ENCODE measurements around the gene ZNF668. TPM values are rescaled to one million over a fixed set of nuclear protein-coding genes. Genes with fewer than 3 reads are reported as not detected.
"Not testable (repeated sequence)": the region's sequence is repeated elsewhere in the genome, so short reads cannot be mapped to it uniquely, and the experiment has no call there.

ZNF668 gene
- polyA plus RNA-seq, 1 experiment: 16.3 TPM

DNA sequence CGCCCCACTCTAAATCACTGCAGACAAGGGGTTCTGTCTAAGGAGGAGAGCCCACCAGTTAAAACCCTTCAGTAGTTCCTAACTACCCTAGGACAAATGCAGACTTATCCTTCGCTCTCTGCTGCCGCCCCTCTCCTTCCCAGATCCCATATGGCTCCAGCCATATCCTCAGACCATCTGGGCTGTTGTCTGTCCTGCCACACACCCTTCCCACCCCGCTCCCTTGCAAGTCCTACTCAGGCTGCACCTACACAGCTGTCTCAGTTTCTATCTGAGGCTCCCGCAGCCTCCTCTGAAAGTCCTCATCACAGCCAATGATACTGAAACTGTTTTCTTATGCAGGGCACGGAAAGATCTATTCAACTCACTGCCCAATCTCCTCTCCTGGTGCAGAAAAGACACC lies 33.4 kb upstream of the ZNF668 start:
- Histone ChIP-seq H3K4me3 (ENCODE audit: low read depth, low read length) (no peak overlapping the region), H3K36me3 (ENCODE audit: control insufficient read depth, insufficient read depth, low read length) (peaks cover 24% of the 10 kb centered on the region), H3K27me3 (ENCODE audit: control insufficient read depth, insufficient read depth, low read length) (no peaks in the 10 kb centered on the region)
- ChIA-PET CTCF (interaction anchor here (0.7 to 0.9 kb wide), 3 partner anchors 34 to 89 kb away, joined by 3 to 4 read pairs (median 3); partner anchors contain the start of genes ZNF646 and ZNF668), POLR2A (interaction anchor here (0.6 kb wide), 1 partner anchor 10 kb away, joined by 3 read pairs; the partner anchor contains the start of gene KAT8)
- TF ChIP-seq, protein P1, sequence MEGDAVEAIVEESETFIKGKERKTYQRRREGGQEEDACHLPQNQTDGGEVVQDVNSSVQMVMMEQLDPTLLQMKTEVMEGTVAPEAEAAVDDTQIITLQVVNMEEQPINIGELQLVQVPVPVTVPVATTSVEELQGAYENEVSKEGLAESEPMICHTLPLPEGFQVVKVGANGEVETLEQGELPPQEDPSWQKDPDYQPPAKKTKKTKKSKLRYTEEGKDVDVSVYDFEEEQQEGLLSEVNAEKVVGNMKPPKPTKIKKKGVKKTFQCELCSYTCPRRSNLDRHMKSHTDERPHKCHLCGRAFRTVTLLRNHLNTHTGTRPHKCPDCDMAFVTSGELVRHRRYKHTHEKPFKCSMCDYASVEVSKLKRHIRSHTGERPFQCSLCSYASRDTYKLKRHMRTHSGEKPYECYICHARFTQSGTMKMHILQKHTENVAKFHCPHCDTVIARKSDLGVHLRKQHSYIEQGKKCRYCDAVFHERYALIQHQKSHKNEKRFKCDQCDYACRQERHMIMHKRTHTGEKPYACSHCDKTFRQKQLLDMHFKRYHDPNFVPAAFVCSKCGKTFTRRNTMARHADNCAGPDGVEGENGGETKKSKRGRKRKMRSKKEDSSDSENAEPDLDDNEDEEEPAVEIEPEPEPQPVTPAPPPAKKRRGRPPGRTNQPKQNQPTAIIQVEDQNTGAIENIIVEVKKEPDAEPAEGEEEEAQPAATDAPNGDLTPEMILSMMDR (IDR thresholded peaks at IDR 0.05; ENCODE audit: insufficient read depth, low read depth, low read length): no peak
- DNase-seq (ENCODE audit: low read depth): no peak

DNA sequence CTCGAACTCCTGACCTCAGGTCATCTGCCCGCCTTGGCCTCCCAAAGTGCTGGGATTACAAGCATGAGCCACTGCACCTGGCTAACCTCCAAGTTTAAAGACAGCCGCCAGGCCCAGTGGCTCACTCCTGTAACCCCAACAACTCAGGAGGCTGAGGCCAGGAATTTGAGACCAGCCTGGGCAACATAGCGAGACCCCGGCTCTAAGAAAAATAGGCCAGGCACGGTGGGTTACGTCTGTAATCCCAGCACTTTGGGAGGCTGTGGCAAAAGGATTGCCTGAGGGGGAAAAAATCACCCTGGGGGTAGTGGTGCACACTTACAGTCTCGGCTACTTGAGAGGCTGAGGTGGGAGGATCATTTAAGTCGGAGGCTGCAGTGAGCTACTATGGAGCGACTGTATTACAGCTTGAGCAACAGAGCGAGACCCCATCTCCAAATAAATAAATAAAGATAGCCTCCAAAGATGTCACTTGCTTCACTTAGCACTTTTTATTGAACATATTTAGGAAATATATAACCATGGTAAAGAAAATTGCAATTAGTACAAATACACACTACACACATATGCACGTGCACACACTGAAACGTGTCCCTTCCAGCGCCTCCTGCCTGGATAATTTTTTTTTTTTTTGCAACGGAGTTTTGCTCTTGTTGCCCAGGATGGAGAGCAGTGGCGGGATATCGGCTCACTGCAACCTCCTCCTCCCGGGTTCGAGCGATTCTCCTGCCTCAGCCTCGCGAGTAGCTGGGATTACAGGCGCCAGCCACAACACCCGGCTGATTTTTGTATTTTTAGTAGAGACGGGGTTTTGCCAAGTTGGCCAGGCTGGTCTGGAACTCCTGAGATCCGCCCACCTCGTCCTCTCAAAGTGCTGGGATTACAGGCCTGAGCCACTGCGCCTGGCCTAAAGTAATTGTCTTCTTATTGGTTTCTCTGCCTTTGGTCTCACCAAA lies 32.7 kb upstream of the ZNF668 start:
- H3K36me3 ChIP-seq (ENCODE audit: control insufficient read depth, insufficient read depth, low read length): peaks cover 17% of the 10 kb centered on the region

DNA sequence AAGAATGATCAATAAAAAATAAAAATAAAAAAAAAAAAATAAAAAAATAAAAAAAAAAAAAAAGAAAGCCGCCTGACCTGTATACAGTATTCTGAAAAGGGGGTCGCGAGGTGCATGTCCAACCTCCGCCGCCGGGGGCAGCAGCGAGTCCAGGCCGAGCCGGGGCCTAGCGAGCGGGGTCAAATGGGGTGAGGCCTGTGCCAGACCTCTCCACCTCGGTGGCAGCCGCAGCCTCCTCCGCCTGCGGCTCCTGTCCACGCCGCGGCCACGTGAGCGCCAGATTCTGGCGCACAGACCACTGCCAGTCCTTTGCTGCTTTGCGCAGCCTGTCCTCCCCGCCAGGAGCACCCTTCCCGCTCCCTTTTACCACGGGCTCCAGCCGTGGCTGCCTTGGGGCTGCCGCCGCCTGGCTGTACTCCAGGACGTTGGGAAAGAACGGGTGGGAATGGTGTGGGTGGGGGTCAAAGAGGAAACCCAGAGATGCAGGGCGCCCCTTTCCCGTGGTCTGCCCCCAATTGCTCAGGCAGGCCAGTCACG lies 31.7 kb upstream of the ZNF668 start:
- no peak for DNase-seq (ENCODE audit: low read depth)
- POLR2A ChIA-PET: no interaction called here
- H3K4me3 ChIP-seq (ENCODE audit: low read depth, low read length): no peak overlapping the region
- peaks cover 8% of the 10 kb centered on the region for H3K36me3 ChIP-seq (ENCODE audit: control insufficient read depth, insufficient read depth, low read length)
- TF ChIP-seq, protein P1 (IDR thresholded peaks at IDR 0.05; ENCODE audit: insufficient read depth, low read depth, low read length): peak; percentile 86
- CTCF ChIA-PET: no interaction called here
- H3K27me3 ChIP-seq (ENCODE audit: control insufficient read depth, insufficient read depth, low read length): no peaks in the 10 kb centered on the region

More for the DNA sequence above, 32.7 kb upstream of the ZNF668 start:
- CTCF ChIA-PET: interaction anchor here (0.7 to 1.0 kb wide), 2 partner anchors 36 to 89 kb away, joined by 3 read pairs; no protein-coding TSS in a partner anchor
- Histone ChIP-seq H3K27me3 (ENCODE audit: control insufficient read depth, insufficient read depth, low read length) (no peaks in the 10 kb centered on the region), H3K4me3 (ENCODE audit: low read depth, low read length) (no peak overlapping the region)
- POLR2A ChIA-PET: no interaction called here
- TF ChIP-seq, protein P1 (IDR thresholded peaks at IDR 0.05; ENCODE audit: insufficient read depth, low read depth, low read length): no peak
- no peak for DNase-seq (ENCODE audit: low read depth)

DNA sequence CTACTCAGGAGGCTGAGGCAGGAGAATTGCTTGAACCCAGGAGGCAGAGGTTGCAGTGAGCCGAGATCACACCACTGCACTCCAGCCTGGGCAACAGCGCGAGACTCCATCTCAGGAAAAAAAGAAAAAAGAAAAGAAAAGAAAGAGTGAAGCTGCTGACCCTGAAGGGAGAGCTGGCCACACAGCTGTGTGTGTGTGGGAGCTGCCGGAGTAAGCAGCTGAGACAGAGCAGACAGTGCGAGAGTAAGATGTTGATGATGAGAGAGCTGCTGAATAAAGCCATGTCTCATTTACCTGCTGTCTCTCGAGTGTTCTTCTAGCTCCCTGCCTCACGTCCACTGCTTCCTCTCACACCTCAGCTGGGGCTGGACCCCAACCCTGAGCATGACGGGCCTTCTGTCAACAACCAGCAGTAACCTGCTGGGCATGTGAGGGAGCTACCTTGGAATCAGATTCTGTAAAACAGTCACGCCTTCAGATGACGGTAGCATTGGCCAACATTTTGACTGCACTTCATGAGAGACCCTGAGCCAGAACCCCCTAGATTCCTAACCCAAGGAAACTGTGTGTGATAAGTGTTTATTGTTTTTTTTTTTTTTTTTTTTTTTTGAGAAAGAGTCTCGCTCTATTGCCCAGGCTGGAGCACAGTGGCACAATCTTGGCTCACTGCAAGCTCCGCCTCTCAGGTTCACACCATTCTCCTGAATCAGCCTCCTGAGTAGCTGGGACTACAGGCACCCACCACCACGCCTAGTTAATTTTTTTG lies 27.0 kb upstream of the ZNF668 start:
- H3K36me3 ChIP-seq (ENCODE audit: control insufficient read depth, insufficient read depth, low read length); H3K4me3 ChIP-seq (ENCODE audit: low read depth, low read length); DNase-seq (ENCODE audit: low read depth); H3K27me3 ChIP-seq (ENCODE audit: control insufficient read depth, insufficient read depth, low read length); POLR2A ChIA-PET: not testable (repeated sequence)
- CTCF ChIA-PET: interaction anchor here (1.0 to 1.6 kb wide), 6 partner anchors 38 to 151 kb away, joined by 3 to 4 read pairs (median 3); partner anchors contain the start of gene HSD3B7

DNA sequence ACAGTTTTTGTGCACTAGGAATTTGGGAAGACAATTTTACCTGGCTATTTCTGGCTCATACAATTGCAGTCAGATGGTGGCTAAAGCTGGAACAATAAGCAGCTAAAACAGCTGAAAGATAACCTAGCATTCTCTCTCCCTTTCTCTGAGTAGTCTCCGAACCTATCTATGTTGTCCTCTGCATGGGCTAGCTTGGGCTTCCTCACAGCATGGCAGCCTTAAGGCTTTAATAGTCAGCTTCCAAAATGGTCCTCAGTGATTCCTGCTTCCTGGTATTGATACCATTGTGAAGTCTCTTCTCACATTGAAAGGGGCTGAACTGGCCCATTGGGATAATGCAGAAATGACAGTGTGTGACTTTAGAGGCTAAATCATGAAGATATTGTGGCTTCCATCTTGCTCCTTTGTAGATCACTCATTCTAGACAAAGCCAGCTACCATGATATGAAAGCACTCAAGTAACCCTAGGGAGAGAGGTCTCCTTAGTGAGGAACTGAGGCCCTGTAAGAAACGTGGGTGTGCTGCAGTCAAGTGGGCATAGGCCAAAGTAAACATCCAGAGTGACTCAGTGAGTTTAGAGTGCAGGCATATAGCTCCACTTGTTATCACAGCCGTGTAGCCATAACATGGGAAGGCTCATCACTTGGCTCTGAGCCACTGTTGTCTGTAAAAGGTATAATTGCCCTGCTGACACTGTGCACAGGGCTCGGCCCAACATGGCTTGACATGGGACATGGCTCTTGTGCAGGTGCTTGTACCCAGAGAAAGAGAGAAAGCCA lies 26.0 kb upstream of the ZNF668 start:
- POLR2A ChIA-PET: no interaction called here
- TF ChIP-seq, protein P1 (IDR thresholded peaks at IDR 0.05; ENCODE audit: insufficient read depth, low read depth, low read length): no peak

More for the DNA sequence above, 26.0 kb upstream of the ZNF668 start:
- no peaks in the 10 kb centered on the region for H3K36me3 ChIP-seq (ENCODE audit: control insufficient read depth, insufficient read depth, low read length)
- CTCF ChIA-PET: interaction anchor here (0.8 to 1.8 kb wide), 6 partner anchors 22 to 150 kb away, joined by 3 to 6 read pairs (median 4); no protein-coding TSS in a partner anchor
- H3K27me3 ChIP-seq (ENCODE audit: control insufficient read depth, insufficient read depth, low read length): no peaks in the 10 kb centered on the region
- no peak for DNase-seq (ENCODE audit: low read depth)
- no peak overlapping the region for H3K4me3 ChIP-seq (ENCODE audit: low read depth, low read length)
